AG04450 (cell line): ENCODE data around the gene MN1. TPM values are rescaled to one million over a fixed set of nuclear protein-coding genes. Genes with fewer than 3 reads are reported as not detected.

Experiments used
- CTCF ChIA-PET: fragments of 300-600, 350-600 bp; formaldehyde crosslinking; extraction: SDS; loops from one replicate; lab custom pipeline; 2022; ENCODE audit warnings: antibody characterized with exemption, inconsistent platforms; lab: Charles Lee
- POLR2A ChIA-PET: fragments of 350-600 bp; formaldehyde crosslinking; extraction: SDS; loops from one replicate; lab custom pipeline; 2021; ENCODE audit warnings: antibody characterized with exemption, inconsistent platforms; lab: Yijun Ruan, JAX
- DNase-seq: peaks from one replicate; pipeline ENCODE4 v3.0.0-alpha.2; 2011; ENCODE audit warnings: low read depth, low spot score
- H3K27ac ChIP-seq: one replicate; pipeline ENCODE4 v1.5.1; 2012; ENCODE audit warnings: low read depth, low read length, control low read depth
- H3K27me3 ChIP-seq: one replicate; pipeline ENCODE4 v1.6.0; 2012; ENCODE audit warnings: low read length; ENCODE audit not compliant: control insufficient read depth, insufficient read depth
- H3K4me3 ChIP-seq: 2 replicates; pipeline ENCODE4 v1.5.1; 2011; ENCODE audit warnings: mild to moderate bottlenecking, low read depth, low read length, control low read depth
- H3K9me3 ChIP-seq: 2 replicates; pipeline ENCODE4 v1.5.1; 2012; ENCODE audit warnings: low read length; ENCODE audit not compliant: control insufficient read depth, insufficient read depth
- CTCF ChIP-seq: IDR thresholded peaks from 2 replicates; pipeline ENCODE4 v1.5.1; 2011; ENCODE audit warnings: low read depth, low read length, control low read depth, inconsistent platforms
- polyA plus RNA-seq: library from polyadenylated mRNA; depleted of rRNA; stranded (reverse); fragments of >200 nt; gene quantifications from 2 replicates; pipeline ENCODE4 v1.2.3, GENCODE V29; 2011

Gene MN1
- polyA plus RNA-seq, 1 experiment: 2.7 TPM

DNA sequence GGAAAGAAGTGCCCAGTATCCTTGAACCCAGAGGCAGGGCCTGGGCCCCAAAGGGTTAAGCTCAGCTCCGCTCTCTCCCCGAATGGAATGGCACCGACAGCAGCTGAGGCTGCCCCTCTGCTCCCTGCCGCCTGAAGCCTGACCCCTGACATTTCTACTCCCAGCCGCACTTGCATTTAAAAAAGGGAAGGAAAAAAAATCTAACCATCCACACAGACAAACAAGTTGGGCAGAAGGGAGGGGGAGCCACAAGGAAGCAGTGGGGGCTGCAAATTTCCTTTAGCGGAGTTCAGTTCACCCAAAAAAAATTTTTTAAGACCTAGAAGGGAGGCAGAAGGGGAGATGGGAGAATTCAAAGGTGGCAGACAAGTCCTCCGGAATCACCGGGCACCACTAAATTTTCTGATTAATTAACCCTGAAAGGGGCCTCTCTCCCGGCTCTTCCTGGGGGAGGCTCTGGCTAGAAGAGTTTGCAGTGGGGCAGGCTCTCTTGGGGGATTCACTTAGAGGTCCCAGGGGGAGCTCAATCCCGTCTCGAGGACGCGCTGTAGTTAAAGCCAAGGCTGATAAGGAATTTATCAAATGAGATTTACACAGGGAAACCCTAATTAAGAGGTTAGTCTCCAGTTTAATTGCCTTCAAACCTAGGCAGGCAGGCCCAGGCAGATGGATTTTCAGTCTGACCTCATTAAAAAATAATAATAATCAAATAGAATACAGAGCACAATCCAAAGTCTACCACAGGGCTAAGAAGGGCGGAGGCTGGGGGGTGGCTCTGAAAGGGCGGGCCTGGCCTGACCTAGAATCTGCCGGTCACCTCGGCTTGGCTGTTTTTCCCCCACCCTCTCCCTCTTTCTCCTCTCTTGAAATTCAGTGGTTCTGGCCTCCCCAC, 25.6 kb downstream of the MN1 start:
- TF ChIP-seq CTCF: no peak
- Histone ChIP-seq H3K4me3 (no peak overlapping the region), H3K9me3 (no peaks in the 10 kb centered on the region), H3K27me3 (no peaks in the 10 kb centered on the region), H3K27ac (no peak overlapping the region)
- DNase-seq: no peak
- ChIA-PET POLR2A (interaction anchor here (0.7 kb wide), 1 partner anchor 58 kb away, joined by 4 read pairs; no protein-coding TSS in a partner anchor), CTCF (no interaction called here)

GRCh38 chr22:27775087-27775698, 26.4 kb downstream of the MN1 start:
- POLR2A ChIA-PET: no interaction called here
- H3K4me3 ChIP-seq: no peak overlapping the region
- no peaks in the 10 kb centered on the region for H3K9me3 ChIP-seq
- CTCF ChIA-PET: no interaction called here
- H3K27me3 ChIP-seq: no peaks in the 10 kb centered on the region
- no peak for TF ChIP-seq CTCF
- H3K27ac ChIP-seq: no peak overlapping the region
- no peak for DNase-seq

- Histone ChIP-seq H3K27ac (no peak overlapping the region), H3K27me3 (no peaks in the 10 kb centered on the region), H3K9me3 (no peaks in the 10 kb centered on the region), H3K4me3 (no peak overlapping the region)
- POLR2A ChIA-PET: no interaction called here
- no peak for TF ChIP-seq CTCF
- CTCF ChIA-PET: no interaction called here
- no peak for DNase-seq
Measured at GRCh38 chr22:27774200-27774599, 27.4 kb downstream of the MN1 start.

- no peak for DNase-seq
- H3K27me3 ChIP-seq: no peaks in the 10 kb centered on the region
- TF ChIP-seq CTCF: no peak
- H3K9me3 ChIP-seq: no peaks in the 10 kb centered on the region
- no peak overlapping the region for H3K27ac ChIP-seq
- no peak overlapping the region for H3K4me3 ChIP-seq
- ChIA-PET POLR2A (no interaction called here), CTCF (no interaction called here)
Measured at GRCh38 chr22:27772984-27773498, 28.5 kb downstream of the MN1 start.
